HEK293 (cell line): ENCODE measurements around the gene DDX20.

Experiments used
- ZBTB7A ChIP-seq: fragments of 450-650 bp; formaldehyde crosslinking; IDR thresholded peaks from 2 replicates; pipeline ENCODE4 v1.5.1; 2016; ENCODE audit warnings: low read depth, missing biosample characterization, missing genetic modification characterization
- ZNF140 ChIP-seq: fragments of 450-650 bp; formaldehyde crosslinking; IDR thresholded peaks from 2 replicates; pipeline ENCODE4 v1.5.1; 2016; ENCODE audit warnings: missing biosample characterization, missing genetic modification characterization
- ZNF354C ChIP-seq: fragments of 450-650 bp; formaldehyde crosslinking; IDR thresholded peaks from 2 replicates; pipeline ENCODE4 v1.5.1; 2016; ENCODE audit warnings: missing biosample characterization, missing genetic modification characterization, low read depth, borderline replicate concordance
- ZNF416 ChIP-seq: fragments of 450-650 bp; formaldehyde crosslinking; IDR thresholded peaks from 2 replicates; pipeline ENCODE4 v1.5.1; 2016; ENCODE audit warnings: missing biosample characterization, missing genetic modification characterization
- ZNF521 ChIP-seq: fragments of 450-650 bp; formaldehyde crosslinking; IDR thresholded peaks from 2 replicates; pipeline ENCODE4 v1.5.1; 2017; ENCODE audit warnings: missing biosample characterization, mild to moderate bottlenecking, missing genetic modification characterization
- ZNF843 ChIP-seq: fragments of 450-650 bp; formaldehyde crosslinking; IDR thresholded peaks from 2 replicates; pipeline ENCODE4 v1.5.1; 2016; ENCODE audit warnings: missing biosample characterization, missing genetic modification characterization

DNA sequence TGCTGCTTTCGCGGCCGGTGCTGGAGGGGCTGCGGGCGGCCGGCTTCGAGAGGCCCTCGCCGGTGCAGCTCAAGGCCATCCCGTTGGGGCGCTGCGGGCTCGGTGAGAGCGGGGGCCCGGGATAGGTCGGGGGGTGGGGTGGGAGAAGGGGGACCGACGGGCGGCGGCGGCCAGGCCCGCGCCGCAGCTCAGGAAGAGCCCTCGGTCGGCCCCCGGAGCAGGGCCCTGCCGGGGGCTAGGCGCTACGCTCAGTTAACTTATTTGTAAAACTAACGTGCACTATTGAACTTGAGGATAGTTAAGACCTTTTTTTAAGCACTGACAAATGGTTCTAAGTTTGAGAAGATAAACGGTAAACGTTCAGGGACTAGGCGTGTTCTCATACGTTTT is 418 bp downstream of the DDX20 start:
- TF ChIP-seq ZNF521 (tag by site-specific recombination) (no peak), ZNF416 (no peak), ZNF843 (tag by site-specific recombination) (no peak), ZNF354C (tag by site-specific recombination) (no peak), ZNF140 (tag by site-specific recombination) (no peak), ZBTB7A (tag by site-specific recombination) (no peak)
